Epithelial cell of esophagus (primary cell): ENCODE measurements around the gene SLC43A1.

Experiments used
- DNase-seq: peaks from one replicate; pipeline ENCODE4 v3.0.0; 2010; ENCODE audit warnings: low read depth
- H3K4me3 ChIP-seq: 2 replicates; pipeline ENCODE4 v1.5.1; 2011; ENCODE audit warnings: mild to moderate bottlenecking, low read length, control low read depth
- TF ChIP-seq, protein P1 (sequence below): IDR thresholded peaks from 2 replicates; pipeline ENCODE4 v1.5.1; 2011; ENCODE audit warnings: low read depth, mild to moderate bottlenecking, low read length, control low read depth, inconsistent platforms; ENCODE audit not compliant: insufficient read depth; ENCODE audit errors: missing control alignments

SLC43A1 gene

DNA sequence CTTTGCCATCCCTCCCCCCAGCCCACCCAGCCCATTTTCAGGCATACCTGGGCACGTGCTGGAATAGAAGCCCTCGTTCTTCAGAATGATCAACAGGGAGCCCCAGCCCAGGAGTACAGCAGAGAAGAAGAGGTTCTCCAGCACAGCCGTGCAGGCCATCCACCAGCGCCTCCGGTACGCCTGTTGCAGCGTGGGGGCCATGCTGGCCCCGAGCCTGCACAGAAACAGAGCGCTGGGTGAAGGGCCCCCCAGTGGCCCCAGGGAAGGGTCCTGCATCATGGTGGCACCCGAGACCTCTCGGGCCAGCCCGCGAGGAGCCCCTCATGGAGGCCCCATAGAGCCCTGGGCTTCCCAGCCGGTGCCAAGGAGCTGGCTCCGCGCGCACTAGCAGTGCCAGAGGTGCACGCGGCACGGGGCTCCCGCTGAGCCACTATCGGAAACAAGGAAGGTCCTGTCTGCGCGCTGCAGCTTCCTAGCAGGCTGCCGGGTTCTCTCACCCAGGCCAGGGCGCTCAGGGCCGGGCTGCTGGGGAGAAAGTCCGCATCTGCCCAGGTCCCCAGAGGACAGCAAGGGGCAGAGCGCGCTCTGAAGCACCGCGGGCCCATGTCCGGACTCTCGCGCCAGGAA, 1.5 kb downstream of the SLC43A1 start:
- TF ChIP-seq, protein P1, sequence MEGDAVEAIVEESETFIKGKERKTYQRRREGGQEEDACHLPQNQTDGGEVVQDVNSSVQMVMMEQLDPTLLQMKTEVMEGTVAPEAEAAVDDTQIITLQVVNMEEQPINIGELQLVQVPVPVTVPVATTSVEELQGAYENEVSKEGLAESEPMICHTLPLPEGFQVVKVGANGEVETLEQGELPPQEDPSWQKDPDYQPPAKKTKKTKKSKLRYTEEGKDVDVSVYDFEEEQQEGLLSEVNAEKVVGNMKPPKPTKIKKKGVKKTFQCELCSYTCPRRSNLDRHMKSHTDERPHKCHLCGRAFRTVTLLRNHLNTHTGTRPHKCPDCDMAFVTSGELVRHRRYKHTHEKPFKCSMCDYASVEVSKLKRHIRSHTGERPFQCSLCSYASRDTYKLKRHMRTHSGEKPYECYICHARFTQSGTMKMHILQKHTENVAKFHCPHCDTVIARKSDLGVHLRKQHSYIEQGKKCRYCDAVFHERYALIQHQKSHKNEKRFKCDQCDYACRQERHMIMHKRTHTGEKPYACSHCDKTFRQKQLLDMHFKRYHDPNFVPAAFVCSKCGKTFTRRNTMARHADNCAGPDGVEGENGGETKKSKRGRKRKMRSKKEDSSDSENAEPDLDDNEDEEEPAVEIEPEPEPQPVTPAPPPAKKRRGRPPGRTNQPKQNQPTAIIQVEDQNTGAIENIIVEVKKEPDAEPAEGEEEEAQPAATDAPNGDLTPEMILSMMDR = no peak
- peak overlapping the region; percentile 57 for H3K4me3 ChIP-seq
- peak; percentile 39 for DNase-seq

DNA sequence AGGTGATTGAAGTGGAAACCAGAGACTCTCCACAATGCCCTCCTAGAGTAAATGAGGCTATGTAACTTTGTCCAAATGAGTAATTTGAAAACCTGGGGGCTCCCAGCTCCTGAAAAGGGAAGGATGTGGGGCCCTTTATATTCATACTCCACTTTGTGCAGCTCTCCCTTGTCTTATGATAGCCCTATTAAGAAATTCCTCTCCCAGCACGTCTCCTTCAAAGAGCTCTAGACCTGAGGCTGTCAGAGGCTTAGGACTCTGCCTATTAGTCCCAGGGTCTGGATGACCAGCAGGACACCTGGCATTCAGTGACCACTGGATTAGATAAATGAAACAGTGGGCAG, 2.1 kb downstream of the SLC43A1 start:
- no peak for DNase-seq
- no peak overlapping the region for H3K4me3 ChIP-seq
- TF ChIP-seq, protein P1 = no peak

DNA sequence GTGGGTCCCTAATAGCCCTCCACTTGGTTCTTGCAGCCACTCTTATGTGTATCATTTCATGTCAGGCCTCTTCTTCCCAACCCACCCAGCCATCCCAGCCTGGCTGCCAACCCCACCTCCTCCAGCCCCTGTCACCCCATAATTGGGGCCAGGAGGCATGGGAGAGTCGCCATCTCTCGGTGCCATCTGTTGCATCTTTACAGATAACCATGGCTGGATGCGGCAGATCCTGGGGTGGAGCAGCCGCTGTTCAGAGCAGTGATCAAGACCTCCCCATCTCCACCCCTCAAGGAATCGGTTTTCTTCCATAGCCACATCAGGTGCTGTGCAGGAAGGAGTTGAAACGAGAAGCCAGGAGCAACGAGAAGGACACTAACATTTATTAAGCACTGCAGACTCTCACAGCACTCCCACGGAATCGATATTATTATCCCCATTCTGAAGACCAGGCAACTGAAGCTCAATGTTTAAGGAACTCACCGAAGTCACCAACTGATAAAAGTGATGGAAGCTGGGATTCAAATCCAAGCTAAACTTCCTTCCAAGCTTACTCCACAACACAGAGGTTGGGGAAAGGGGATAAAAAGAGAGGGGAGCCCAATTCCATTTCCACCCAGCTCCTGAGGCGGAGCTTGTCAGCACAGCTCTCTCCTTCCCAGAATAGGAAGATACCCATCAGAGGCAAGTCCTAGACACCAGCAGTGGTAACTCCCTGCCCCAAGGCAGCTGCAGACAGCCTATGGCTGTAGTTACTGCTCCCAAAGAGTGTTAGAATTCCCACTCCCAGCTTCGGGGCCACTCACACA, 2.7 kb downstream of the SLC43A1 start:
- TF ChIP-seq, protein P1 = no peak
- DNase-seq = no peak
- H3K4me3 ChIP-seq = no peak overlapping the region

DNA sequence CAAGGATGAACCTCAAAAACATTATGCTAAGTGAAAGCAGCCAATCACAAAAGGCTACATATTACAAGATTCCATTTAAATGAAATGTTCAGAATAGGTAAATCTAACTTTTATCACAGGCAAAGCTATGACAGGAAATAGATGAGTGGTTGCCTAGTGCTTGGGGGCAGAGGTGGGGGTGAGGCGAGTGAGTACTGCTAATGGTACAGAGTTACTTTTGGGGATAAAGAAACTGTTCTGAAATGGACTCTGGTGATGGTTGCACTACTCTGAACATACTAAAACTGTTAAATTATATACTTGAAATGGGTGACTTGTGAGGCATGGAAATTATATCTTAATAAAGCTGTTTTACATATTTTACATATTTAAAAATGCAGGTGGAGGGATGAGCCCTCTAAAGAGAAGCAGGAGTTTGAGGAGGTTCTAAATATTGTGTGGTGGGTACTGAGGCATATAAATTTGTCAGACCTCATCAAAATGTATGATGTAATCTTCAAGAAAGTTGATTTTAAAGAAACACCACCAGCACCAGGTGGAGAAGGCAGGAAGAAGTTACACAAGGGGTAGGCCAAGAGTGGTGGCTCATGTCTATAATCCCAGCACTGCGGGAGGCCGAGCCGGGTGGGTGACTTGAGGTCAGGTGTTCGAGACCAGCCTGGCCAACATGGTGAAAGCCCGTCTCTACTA, 3.6 kb downstream of the SLC43A1 start:
- no peak for DNase-seq
- no peak overlapping the region for H3K4me3 ChIP-seq
- TF ChIP-seq, protein P1 = no peak

DNA sequence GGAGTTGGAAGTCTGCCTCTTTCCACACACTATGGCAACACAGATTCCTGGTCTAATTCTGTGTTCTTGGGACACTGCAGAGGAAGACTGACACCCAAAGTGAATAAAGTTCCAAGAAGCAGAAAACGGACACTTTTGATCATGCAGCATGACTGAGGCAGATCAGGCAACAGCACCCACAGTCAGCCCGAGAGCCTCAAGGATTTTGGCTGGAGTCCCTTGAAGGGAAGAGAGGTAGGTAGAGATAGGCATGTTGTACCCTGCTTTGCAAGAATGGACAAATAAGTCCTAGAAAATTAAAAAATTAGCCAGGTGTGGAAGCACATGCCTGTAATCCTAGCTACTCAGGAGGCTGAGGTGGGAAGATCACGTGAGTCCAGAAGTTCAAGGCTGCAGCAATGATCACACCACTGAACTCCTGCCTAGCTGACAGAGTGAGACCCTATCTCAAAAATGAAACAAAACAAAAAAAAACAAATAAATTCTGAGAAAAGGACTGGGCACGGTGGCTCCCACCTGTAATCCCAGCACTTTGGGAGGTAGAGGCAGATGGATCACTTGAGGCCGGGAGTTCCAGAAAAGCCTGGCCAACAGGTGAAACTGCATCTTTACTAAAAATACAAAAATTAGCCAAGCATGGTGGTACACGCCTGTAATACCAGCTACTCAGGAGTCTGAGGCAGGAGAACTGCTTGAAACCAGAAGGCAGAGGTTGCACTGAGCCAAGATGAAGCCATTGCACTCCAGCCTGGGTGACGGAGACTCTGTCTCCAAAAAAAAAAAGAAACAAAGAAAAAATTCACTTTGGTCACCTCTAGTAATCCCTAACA, 6.9 kb downstream of the SLC43A1 start:
- H3K4me3 ChIP-seq = no peak overlapping the region
- TF ChIP-seq, protein P1 = no peak
- no peak for DNase-seq

DNA sequence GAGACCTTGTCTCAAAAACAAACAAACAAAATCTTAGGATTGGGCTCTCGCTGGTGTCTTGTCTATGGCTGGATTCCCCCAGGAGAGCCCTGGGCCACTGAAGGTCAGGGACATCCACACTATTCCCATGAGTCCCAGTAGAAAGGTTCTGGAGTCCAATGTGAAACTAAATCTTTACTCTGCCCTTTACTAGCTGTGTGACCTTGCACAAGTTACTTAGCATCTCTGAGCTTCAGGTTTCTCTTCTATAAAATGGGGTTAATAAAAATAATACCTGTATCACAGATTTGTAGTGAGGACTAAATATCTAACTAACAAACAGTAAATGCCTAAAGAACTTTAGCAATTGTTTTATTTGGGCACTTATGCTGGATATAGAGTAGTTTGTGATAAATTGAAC, 9.0 kb downstream of the SLC43A1 start:
- H3K4me3 ChIP-seq = no peak overlapping the region
- TF ChIP-seq, protein P1 = no peak
- no peak for DNase-seq
